Endothelial cell of umbilical vein (primary cell): ENCODE data around the gene KLHL26.

Experiments used
- CTCF ChIP-seq, 2 donors: IDR thresholded peaks; 1 replicate in 1 of 2; 2 replicates in 1 of 2; pipeline ENCODE4 v1.5.1; 2011; ENCODE audit warnings: low read length in 2 of 2, mild to moderate bottlenecking in 2 of 2, moderate library complexity in 2 of 2, control low read depth in 1 of 2, inconsistent platforms in 1 of 2, low read depth in 1 of 2; ENCODE audit not compliant: insufficient read depth in 1 of 2; ENCODE audit errors: extremely low read depth in 1 of 2
- MAX ChIP-seq: IDR thresholded peaks from 2 replicates; pipeline ENCODE4 v1.6.1; 2011; ENCODE audit not compliant: insufficient read depth, insufficient read length

- TF ChIP-seq CTCF (IDR thresholded peaks at IDR 0.05; ENCODE audit: extremely low read depth in 1 of 2, insufficient read depth in 1 of 2, low read depth in 1 of 2, low read length in 2 of 2) (no peak), MAX (no peak)
Observed at GRCh38 chr19:18595475-18595874, 41.4 kb upstream of the KLHL26 start.
